GM12864 (cell line): ENCODE data around the gene FARP2.

Experiments used
- DNase-seq: peaks from one replicate; pipeline ENCODE4 v3.0.0-alpha.2; 2011; ENCODE audit warnings: low read depth
- H3K4me3 ChIP-seq: 2 replicates; pipeline ENCODE4 v1.5.1; 2011; ENCODE audit warnings: mild to moderate bottlenecking, low read depth, low read length, control low read depth
- TF ChIP-seq, protein P1 (sequence below): IDR thresholded peaks from 2 replicates; pipeline ENCODE4 v1.5.1; 2011; ENCODE audit warnings: low read depth, mild to moderate bottlenecking, moderate library complexity, low read length, control low read depth, inconsistent platforms; ENCODE audit errors: missing control alignments

Gene FARP2

DNA sequence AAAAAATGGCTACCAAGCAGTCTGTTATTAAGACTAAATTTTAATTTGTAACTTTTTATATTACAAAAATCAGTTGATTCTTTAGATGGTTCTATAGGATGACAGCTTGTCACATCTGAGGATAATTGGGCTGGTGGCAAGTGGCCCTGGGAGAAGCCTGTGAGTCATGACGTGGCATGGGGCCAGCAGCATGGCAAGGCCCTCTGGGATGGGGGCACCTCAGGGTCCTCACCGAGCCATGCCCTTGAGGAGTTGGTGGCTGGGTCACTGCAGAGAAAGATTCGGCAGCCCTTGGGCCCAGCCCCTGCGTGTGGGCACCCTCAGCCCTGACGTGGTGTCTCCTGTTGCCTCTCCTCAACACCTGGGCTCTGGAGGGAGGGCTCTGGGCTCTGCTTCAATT is 102.6 kb downstream of the FARP2 start:
- TF ChIP-seq, protein P1, sequence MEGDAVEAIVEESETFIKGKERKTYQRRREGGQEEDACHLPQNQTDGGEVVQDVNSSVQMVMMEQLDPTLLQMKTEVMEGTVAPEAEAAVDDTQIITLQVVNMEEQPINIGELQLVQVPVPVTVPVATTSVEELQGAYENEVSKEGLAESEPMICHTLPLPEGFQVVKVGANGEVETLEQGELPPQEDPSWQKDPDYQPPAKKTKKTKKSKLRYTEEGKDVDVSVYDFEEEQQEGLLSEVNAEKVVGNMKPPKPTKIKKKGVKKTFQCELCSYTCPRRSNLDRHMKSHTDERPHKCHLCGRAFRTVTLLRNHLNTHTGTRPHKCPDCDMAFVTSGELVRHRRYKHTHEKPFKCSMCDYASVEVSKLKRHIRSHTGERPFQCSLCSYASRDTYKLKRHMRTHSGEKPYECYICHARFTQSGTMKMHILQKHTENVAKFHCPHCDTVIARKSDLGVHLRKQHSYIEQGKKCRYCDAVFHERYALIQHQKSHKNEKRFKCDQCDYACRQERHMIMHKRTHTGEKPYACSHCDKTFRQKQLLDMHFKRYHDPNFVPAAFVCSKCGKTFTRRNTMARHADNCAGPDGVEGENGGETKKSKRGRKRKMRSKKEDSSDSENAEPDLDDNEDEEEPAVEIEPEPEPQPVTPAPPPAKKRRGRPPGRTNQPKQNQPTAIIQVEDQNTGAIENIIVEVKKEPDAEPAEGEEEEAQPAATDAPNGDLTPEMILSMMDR, result no peak
- DNase-seq, result no peak
- no peak overlapping the region for H3K4me3 ChIP-seq

DNA sequence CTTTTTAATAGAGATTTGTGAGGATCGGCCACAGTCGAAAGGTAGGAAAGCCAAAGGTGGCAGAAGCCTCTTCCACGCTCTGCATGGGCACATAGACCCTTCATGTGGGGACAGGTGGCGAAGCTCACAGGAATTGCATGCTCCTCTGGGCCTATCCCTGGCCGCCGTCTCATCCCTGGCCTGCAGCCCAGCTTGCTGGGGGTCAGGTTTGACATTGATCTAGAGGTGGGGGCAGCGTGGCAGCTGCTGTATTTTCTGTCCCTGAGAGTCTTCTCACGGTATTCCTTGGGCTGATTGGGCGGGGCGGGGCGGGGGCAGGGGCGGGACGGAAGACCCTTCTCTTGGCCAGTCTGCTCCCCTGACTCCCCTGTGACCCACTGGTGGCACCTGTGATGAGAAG is 103.4 kb downstream of the FARP2 start:
- no peak overlapping the region for H3K4me3 ChIP-seq
- DNase-seq, result no peak
- TF ChIP-seq, protein P1, result no peak

DNA sequence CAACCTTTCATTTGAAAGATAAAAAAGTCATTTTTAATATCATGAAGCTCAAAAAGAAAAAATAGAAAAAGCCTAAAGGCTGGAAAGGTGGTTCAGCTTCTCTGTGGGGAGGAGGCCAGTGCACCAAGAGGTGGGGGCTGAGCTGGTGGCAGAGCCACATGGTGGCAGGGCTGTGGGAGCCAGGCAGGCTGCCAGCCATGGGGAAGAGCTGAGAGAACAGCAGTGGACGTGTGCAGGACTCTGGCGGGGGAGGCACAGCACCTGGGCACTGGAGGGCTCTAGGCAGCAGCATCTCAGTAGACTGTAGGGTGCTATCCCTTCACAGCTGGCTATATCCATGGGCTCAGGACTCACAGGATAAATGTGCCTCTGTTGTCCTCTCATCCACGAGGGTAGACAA is 104.5 kb downstream of the FARP2 start:
- H3K4me3 ChIP-seq, result no peak overlapping the region
- TF ChIP-seq, protein P1, result no peak
- DNase-seq, result no peak

DNA sequence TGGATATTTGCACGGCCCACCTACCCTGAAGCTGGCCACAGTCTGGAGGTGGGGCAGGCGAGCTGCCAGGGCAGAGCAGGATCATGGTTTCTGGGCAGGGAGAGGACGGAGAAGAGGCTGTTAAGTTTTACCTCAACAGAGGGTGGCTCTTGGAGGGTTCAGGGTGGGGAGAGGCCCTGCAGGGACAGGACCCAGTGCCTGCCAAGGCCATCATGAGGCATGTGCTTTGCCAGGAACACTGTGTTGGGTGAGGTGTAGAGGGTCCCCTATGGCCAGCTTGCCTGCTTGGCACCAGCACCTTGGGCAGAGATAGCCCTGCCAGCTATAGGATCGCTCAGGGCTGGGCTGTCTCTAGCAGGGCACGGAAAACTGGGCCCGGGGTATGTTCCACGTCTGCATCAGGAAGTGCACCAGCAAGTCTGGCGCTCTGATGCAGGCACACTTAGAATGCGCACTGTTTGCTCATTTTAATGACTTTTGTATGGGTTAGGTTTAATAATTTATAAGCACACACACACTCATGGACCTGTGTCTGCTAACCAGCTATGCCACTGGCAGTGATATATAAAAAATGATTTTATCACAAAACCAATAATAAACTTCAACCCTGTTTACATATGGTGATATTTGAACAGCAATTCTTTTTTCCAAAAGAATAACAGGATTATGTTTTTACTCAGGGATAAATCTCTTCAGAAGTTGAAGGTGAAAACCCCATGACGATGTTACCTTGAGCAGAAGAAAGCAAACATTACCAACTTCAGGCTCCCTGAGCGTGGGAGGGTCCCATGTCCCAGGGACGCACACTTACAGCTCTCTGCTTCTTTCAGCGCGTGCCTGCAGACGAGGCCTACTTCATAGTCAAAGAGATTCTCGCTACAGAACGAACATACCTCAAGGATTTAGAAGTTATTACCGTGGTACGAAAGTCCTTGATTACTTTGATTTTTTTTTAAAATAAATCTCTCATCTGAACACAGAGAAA is 105.9 kb downstream of the FARP2 start:
- TF ChIP-seq, protein P1, result no peak
- DNase-seq, result no peak
- no peak overlapping the region for H3K4me3 ChIP-seq

DNA sequence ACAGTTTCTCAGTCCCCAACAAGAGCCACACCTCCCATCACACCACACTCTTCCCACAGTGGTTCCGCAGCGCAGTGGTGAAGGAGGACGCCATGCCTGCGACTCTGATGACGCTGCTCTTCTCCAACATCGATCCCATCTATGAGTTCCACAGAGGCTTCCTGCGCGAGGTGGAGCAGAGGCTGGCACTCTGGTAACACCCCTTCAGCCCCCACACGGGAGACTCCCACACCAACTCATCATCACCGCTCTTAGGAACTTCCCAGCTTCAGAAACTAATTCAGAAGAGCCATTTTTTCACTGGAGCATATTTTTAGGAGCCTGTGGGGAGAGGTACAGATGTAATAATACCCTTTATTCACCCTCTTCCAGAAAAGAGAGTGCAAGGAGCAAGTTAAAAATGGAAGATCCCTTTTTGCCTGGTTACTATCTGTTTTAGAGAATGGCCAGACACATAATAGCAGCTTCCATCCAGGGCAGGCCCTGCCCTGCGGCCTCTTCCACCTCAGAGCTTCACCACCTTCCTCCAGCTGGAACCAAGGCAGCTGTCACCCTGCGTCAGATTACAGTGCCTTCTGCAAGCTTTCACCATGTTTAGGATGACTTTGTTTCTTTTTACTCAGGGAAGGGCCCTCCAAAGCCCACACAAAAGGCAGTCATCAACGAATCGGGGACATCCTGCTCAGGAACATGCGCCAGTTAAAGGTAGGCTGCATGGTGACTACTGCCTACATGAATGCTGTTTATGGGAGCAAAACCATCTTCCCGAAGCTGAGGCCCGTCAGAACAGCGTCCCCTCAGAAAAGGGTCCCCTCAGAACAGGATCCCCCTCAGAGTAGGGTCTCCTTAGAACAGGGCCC is 107.4 kb downstream of the FARP2 start:
- DNase-seq, result no peak
- no peak overlapping the region for H3K4me3 ChIP-seq
- TF ChIP-seq, protein P1, result no peak

DNA sequence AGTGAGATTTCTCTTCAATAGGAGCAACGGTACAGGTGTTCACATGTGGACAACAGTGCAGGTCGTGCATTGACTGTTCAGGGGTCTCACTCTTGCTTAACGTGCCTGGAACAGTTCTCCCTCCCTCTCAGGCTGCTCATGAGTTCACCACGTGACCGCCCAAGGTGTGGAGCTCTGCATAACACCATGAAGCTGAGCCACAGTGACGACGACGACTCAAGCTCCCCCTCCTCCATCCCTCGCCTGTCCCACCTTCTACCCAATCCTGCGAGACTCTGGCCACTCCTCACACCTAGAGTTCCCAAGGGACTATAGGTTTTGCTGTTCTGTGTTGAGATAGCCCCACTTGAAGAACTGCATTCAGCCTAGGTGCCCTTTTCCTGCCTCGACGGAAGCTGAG is 109.5 kb downstream of the FARP2 start:
- no peak for DNase-seq
- no peak overlapping the region for H3K4me3 ChIP-seq
- TF ChIP-seq, protein P1, result no peak
